Stimulated activated CD4-positive, alpha-beta T cell treated with anti-CD3 and anti-CD28 coated beads, Interleukin-12 subunit alpha, Interleukin-12 subunit beta, amount 100 ng/mL, for 24 hours (primary cell): ENCODE measurements around the gene ENAM.

Experiments
- DNase-seq, 2 experiments: peaks; one replicate each; pipeline ENCODE4 v3.0.0-alpha.2; 2020; ENCODE audit warnings: low read depth in 2 of 2

The ENAM gene, protein sequence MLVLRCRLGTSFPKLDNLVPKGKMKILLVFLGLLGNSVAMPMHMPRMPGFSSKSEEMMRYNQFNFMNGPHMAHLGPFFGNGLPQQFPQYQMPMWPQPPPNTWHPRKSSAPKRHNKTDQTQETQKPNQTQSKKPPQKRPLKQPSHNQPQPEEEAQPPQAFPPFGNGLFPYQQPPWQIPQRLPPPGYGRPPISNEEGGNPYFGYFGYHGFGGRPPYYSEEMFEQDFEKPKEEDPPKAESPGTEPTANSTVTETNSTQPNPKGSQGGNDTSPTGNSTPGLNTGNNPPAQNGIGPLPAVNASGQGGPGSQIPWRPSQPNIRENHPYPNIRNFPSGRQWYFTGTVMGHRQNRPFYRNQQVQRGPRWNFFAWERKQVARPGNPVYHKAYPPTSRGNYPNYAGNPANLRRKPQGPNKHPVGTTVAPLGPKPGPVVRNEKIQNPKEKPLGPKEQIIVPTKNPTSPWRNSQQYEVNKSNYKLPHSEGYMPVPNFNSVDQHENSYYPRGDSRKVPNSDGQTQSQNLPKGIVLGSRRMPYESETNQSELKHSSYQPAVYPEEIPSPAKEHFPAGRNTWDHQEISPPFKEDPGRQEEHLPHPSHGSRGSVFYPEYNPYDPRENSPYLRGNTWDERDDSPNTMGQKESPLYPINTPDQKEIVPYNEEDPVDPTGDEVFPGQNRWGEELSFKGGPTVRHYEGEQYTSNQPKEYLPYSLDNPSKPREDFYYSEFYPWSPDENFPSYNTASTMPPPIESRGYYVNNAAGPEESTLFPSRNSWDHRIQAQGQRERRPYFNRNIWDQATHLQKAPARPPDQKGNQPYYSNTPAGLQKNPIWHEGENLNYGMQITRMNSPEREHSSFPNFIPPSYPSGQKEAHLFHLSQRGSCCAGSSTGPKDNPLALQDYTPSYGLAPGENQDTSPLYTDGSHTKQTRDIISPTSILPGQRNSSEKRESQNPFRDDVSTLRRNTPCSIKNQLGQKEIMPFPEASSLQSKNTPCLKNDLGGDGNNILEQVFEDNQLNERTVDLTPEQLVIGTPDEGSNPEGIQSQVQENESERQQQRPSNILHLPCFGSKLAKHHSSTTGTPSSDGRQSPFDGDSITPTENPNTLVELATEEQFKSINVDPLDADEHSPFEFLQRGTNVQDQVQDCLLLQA

DNA sequence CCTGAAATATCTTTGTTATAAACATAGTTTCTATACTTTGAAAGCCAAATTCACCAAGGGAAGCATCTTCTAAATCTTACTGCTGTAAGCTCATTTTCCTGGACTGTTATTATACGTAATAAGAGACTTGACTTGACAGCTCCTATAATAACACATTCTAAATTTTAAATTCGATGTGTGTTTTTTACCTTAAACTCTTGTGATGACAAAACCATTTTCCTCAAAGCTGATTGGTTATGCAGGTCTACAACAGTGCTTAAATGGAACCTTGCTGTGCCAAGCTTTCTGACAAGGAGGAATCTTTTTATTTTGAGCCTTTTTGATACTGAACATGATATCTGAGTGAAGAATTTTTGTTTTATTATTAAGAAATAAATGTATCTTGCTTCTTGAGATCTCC, at the start of gene ENAM:
TSS of gene ENAM (plus strand) at position 301 of the 400 bp plus-strand sequence. CDS start 757 bp downstream, outside the sequence.
- DNase-seq = no peak

DNA sequence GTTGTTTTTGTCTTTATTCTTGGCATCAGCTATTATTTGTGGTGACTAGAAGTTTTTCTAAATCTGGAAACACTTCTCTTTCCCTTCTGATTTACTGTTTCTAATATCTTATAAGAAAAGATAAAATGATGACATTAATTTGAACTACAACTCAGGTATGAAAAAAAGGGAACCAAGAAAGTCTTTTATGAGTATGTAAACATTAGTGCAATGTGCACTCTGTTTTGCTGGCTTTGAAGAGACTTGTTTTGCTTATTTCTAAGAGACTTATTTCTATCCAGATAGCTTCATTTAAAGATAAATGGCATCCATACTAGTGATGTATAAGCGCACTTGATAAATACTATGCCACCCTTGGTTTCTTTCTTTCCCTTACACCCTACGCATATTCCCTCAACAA, 46.6 kb upstream of the ENAM start:
- DNase-seq = no peak

DNA sequence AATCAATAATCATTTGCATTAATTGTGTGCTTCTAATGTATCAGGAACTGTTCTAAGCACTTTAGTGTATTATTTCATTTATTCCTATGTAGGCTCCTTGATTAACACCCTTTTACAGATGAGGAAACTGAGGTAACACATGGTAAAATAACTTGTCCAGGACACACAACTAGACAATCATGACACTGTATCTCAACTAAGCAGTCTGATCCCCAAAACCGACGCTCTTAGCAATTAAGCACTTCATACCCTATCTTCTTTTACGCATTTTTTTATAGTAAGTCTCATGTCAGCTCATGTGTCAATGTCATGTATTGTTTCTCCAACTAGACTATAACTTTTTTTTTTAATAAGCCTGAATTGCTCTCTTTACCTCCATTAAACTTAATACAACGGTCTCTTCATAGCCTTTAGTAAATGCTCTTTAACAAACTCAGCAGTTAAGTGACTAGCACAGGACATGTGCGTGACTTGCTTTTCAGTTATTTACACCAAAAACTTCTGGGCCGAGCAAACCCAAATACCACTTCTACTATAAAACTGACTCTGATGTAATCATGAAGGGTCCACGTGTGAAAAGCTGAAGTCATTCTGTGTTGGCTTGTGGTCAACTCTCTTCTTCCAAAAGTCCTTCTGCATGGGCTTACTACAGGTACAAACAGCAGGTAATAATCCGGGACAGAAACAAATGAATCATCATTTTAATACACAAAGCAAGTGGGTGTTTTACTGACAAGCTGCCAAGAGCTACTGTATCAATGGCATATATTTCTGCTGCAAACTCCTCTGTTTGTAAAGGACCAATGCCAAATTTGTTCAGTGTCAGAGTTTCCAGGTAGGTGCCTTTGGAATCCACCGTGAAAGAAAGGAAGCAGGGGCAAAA, 44.4 kb upstream of the ENAM start:
- DNase-seq = no peak

DNA sequence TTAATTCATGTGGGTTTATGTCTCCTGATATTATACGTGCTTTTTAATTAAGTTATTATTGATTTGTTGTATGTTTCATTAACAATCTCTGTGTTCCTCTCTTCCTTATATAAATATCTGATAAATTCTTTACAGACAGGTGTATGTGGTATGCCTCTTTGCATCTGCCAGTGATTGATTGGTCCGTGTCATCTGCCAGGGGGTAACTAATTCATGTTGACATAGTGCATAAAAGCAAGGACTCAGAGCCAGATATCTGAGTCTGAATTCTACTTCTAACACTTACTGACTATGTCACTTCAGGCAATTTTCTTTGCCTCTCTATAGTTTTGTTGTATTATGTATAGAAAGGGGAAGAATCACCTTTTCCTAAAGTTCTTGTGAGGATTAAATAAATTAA, 41.7 kb upstream of the ENAM start:
- DNase-seq = no peak

DNA sequence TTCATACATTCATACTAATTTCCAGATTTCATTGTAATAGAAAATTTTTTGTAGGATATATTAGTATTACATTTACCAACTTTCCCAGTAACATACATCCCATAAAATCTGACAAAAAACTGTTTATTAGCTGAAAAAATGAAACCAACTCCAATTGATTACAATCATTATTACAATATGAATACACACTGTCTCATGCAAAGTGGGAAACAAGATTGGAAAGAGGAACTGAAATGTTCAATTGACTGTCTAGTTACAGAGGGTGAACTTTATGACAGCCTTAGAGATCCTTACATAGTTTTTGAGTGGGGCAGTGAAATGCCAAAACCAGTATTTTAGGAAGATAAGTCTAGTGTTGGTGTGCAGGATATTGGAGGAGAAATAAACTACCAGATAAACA, 38.8 kb upstream of the ENAM start:
- DNase-seq = no peak

DNA sequence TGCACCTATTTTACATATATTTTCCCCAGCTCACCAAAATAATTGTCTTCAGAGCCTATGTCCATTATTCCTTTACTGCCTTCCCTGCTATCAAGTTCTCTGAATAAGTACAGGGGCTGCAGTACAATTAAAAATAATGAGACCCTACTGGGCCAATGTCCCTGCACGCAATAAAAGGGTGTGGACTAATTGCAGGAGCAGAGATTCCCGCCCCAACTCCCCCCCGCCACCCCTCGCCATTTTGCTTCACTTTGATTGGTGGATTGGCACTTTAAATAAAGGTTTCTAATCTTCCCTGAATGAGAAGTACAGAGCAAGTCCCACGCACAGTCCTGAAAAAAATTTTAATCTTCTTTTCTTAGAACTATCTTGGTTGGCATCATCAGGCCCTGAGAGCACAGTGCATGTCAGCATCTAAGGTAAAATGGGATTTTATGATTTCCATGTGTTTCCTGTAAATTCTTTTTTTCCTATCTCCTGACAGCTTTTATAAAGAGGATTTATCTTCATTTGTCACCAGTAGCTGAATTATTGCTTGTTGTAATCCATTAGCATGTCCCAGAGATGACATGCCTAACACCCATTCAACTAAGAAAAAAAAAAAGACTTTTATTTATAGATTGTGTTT, 36.5 kb upstream of the ENAM start, which contains the start of gene AMBN:
TSS of gene AMBN (plus strand) at position 302 of the 628 bp plus-strand sequence. CDS start at position 405, 103 bp downstream.
- DNase-seq = no peak

DNA sequence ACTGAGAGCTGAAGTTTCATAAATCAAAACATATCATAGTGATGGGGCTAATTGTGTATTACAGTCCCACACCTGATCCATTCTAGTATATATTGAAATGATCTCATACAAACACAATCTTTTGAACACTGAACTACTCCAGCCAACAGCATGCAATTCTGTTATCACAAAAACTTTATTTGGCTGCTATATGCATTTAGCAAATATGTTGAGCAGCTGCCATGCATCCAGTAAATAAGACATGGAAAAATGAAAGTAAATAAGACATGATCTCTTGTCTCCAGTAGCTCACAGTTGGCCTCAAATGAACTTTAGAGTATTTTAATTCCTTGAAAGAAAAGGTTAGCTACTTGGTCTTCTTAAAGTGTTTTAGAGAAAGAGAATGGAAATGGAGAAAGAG, 34.3 kb upstream of the ENAM start:
- no peak for DNase-seq

DNA sequence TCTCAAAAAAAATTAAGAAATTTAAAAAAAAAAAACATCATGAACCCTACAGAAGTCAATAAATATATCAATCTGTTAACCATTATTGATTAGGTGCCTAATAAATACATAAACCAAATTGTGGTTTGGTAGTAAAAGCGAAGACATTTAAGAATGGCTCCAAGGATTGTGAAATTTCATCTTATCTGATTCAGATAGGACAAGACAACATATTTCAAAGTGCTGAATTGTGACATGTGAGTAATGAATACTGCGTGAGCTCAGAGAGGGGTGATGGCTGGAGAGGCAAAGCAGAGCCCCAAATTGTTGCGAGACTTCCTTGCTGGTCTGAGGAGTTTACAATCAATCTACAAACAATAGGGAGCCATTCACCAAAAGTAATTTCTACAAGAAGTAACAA, 28.2 kb upstream of the ENAM start:
- no peak for DNase-seq

DNA sequence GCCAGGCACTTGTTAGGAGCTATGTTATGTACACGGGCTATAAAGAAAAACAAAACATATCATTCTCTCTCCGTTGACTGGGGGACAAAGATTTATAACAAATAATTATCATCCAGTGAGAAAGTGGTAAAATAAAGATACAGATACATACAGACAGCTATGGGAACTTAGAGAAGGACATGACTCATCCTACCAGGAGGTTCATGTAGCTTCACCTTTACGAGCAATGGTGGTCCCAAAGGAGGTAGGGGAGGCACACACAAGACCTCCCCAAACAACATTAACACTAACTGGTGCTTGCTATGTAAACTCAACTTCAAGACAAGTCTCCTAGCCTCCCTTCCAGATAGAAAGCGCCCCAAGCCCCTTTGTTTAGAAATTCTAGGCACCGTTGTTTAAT, 27.6 kb upstream of the ENAM start:
- DNase-seq = no peak

DNA sequence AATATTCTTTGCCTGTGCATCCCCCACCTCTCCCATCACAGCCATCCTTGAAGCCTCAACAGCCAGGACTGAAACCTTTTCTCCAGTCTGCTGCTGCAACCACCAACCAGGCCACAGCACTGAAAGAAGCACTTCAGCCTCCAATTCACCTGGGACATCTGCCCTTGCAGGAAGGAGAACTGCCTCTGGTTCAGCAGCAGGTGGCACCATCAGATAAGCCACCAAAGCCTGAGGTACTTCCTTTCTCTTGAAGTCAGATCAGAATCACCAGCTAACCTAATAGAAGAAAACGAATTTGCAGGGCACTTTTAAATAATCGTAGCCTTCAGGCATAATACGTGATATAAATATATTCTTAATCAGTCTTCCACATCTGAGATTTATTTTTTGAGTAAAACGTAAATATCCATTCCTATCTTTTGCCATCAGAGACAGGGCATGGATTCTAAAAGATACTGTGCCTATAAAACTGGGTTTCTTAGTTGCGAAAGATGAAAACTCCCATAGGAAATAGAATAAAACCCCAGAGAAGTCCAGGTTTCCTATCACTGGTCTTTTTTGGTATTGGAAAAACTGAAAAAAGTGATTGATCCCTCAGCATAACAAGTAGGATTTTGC, 27.0 kb upstream of the ENAM start:
- peak; percentile 36 to 38 for DNase-seq

DNA sequence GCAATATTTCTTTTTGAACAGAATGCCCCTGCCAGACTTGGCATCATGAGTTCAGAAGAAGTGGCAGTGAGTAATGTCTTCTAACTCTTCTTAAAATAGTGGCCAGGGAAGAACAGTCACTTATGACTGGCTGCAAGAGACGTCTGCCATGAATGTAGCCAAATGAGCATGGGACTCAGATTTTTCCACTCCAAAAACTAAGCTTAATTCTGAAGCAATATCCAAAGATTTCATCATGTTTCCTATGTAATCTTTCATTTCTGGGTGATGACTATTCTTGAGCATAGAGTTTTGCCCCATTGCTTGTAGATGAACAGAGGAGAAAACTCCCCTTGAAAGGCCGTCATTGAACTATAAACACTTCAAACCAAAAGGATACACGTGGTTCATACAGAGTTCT, 24.7 kb upstream of the ENAM start:
- no peak for DNase-seq

DNA sequence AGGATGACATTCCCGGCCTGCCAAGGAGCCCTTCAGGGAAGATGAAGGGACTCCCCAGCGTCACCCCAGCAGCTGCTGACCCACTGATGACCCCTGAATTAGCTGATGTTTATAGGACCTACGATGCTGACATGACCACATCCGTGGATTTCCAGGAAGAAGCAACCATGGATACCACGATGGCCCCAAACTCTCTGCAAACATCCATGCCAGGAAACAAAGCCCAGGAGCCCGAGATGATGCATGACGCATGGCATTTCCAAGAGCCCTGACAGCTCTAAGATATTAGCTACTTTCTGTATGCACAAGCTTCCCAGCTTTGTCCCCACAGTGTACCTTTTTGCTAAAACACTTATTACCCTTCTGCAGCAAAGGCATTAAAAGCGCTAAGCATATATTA, 22.1 kb upstream of the ENAM start:
- no peak for DNase-seq

DNA sequence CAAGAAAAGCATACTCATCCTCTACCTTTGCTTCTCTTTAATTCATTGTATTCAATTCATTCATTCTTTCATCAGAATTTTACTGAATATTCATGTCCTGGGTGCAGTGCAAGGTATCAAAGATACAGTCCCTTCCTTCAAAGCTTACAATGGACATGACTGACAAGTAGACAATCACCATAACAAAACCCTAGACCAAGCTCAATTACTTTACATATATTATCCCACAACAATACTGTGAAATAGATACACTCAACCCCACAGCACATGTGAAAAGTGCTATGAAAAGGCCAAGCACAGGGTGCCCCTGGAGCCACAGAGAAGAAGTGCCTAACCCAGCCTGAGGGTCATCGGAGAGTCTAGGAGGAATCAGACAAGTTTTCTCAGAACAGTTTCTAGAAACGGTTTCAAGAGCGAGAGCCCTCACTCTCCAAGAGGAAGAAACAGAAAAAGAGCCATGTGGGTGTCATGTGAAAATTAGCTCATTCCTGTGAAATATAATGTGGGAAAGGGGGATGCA, 21.1 kb upstream of the ENAM start:
- no peak for DNase-seq

DNA sequence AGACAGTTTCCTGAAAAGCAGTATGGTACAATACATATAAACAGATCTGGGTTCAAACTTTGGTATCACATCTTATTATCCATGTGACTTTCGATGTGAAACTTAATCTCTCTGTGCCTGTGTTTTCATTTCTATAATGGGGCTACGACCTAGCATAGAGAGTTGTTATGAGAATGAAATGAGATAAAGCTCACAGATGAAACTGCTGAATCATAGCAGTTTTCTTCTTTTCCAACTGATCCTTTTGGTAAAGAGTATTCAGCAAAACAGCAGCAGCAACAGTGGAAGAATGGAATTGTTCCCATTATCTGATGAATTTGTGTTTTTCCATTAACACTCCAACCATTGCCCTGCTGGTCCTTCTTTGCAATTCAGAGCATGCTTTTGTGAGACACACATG, 20.2 kb upstream of the ENAM start:
- DNase-seq = no peak

DNA sequence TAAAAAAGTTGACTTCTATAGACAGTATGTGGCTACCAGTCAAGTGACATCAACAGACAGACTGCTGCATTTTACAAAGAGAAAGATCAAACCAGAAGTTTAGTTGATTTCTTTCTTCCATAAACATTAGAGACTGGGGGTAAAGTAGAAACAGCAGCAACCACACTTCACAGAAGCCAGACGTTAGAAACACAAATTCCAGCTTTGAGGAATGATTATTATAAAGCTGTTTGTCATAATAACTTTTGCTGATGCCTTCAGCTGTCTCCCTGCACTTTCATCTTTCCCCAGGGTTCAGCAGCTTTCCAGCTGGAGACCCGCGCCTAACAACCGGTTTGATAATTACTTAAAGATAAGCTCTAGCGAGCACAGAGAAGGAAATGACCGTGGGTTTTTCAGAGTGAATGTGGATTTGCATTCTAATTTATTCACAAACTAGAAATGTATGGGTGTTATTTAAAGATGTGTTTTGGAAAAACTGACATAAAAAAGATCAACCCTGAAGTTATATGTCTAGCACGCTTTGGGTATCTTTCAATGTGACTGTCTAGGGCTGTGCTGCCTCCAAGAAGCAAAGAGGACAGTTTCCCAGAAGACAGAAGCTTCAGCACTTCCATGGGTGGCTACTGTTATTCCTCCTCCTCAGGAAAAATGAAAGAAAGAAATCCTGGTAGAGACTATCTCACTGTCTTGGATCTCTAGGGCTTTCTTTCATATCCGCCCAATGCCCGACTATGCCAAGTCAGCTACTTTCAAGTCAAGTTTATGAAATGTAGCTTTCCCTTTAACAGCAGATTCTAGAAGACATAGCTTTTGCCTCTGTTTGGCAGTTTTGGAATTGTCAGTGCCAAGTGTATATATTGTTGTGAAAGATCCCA, 15.0 kb upstream of the ENAM start:
- DNase-seq = no peak

DNA sequence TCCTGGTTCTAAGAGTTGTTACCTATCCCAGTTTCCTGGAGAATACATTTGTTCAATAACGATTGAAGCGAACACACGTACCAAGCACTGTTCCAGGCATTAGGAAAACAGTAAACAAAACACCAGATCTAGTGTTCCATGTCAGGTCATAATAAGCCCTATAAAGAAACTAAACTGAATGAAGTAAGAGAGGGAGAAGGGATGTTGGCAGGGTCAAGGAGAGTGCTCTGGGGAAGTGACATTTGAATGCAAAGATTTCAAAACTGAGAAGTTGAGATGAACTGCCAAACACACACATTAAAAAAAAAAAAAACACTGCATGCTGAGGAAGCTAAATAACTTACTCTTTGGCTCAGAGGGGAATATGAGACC, 14.4 kb upstream of the ENAM start:
- DNase-seq = no peak

DNA sequence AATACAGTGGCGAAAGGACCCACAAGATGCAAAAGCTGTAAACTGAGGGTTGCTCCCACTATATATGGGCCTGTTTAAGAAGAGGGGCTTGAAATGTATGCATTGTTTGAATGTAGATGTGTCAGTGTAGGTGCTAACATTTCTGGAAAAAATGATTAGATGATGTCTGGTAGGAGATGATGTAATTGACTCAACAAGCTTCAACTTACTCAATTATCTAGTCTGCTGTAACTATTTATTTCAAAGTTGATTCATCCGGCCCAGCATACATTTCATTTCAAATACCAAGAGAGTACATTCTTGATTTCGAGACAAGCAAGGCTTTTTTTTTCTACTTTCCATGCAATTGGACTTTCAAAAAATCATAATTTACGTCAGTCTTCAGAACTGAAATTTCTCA, 9.3 kb upstream of the ENAM start:
- no peak for DNase-seq

DNA sequence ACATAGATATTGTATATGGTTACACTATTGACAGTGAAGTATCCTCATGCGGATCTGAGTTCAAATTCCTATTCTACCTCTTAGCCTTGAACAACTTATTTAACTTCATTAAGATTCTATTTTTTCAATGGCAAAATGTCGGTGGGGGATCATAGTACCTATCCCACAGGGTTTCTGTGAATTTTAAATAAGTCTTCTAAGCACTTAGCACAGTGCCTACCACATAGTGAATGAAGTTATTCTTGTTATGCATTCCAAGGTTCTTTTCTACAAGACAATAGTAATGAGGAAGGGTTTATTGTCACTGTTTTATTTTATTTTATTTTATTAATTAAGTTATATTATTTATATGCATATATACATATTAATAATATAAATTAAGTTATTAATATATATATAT, 8.8 kb upstream of the ENAM start:
- DNase-seq = no peak

DNA sequence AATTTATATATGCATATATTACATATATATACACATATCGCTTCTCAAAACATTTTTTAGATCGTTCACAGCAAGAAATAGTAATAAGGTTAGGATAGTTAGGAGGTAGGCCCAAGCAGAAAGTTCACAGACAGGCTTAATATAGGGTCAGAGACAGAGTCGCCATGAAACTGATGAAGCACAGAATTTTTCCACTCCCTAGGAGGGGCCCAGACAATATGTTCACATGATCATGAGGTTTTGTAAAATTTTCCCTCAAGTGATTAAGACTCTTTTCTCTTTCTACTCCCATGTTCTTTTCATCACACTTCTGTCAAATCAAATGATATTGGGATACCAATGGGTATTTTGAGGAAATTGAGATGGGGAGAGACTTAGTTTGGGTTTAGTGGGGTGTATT, 5.2 kb upstream of the ENAM start:
- DNase-seq = no peak
